Measurements from ENCODE around the gene MAST4.
A peak's percentile ranks its signal among the peaks of the same experiment; 100 is the strongest.

The MAST4 gene

DNA sequence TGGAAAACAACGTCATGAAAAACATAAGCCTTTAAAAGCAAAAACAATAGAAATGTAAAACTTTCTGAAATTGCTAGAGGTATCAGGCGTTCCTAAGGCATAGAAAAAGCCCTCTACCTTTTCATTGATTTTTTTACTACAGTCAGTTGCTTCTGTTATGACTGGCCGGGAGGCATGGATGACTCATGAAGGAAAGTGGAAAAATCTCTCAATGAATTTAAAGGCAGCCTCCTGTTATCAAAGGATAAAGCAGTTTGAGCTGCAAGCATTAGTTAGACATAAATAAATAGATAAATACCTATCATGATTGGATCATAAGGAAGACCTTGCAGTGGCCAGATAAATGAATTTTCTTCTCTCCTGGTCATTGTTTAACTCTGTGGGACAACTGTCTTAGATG, 281.6 kb downstream of the MAST4 start:
- TF ChIP-seq, protein P1, sequence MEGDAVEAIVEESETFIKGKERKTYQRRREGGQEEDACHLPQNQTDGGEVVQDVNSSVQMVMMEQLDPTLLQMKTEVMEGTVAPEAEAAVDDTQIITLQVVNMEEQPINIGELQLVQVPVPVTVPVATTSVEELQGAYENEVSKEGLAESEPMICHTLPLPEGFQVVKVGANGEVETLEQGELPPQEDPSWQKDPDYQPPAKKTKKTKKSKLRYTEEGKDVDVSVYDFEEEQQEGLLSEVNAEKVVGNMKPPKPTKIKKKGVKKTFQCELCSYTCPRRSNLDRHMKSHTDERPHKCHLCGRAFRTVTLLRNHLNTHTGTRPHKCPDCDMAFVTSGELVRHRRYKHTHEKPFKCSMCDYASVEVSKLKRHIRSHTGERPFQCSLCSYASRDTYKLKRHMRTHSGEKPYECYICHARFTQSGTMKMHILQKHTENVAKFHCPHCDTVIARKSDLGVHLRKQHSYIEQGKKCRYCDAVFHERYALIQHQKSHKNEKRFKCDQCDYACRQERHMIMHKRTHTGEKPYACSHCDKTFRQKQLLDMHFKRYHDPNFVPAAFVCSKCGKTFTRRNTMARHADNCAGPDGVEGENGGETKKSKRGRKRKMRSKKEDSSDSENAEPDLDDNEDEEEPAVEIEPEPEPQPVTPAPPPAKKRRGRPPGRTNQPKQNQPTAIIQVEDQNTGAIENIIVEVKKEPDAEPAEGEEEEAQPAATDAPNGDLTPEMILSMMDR (IDR thresholded peaks at IDR 0.05; ENCODE audit: low read depth, low read length, missing control alignments), result no peak
- in situ Hi-C loops (cut with HindIII; ENCODE audit: low sequenced_read_pairs), result no loop called here
- peak; percentile 20 for DNase-seq (ENCODE audit: low read depth)
- H3K4me3 ChIP-seq (ENCODE audit: low read depth, low read length), result no peak overlapping the region

DNA sequence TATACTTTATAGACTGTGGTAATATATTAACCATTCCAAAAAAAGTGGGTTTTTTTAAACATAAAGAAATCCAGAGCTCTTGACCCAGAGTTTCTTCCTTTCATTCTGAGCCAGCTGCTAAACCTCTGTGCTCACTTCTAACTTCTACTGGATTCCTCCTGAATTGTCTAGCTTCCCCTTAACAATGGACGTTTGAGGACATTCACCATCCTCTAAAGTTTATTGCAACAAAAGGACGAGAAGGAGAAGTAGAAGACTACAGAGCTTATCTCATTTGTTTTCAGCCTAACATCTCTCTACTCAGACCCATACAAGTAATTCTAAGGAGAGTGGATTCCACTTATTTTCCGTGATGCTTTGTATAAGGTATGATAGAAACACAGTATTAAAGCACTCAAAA, 284.2 kb downstream of the MAST4 start:
- TF ChIP-seq, protein P1 (IDR thresholded peaks at IDR 0.05; ENCODE audit: low read depth, low read length, missing control alignments), result no peak
- no peak overlapping the region for H3K4me3 ChIP-seq (ENCODE audit: low read depth, low read length)
- in situ Hi-C loops (cut with HindIII; ENCODE audit: low sequenced_read_pairs), result no loop called here
- DNase-seq (ENCODE audit: low read depth), result no peak

DNA sequence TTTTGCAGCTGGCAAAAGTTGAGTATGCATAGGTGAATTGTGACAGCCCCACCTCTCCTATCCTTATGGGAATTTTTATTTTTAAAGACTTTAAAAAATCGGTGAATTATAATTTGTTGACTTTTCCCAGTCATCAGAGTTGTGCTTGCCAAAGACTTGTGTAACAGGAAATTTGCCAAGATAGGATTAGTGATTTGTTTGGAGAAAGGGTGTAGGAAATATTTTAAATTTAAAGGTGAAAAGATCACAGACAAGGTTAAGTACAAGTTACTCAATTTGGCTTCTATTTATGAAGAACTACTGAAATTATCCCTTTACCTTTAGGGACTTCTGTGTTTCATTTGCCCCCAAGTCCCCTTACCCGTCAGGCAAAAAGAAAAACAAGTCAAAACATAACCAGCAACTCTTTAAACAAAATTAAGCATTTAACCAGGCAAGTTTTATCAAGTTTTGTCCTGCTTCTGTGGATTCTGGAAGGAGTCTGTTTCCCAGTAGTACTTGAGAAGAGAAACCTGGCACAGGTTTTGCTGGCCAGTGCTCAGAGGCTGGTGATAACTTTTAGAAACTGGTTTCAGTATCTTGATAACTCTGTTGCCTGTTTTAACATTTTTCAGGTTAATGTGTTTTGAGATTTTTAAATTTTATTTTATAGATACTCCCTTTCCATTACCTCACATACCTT, 285.4 kb downstream of the MAST4 start:
- H3K4me3 ChIP-seq (ENCODE audit: low read depth, low read length), result no peak overlapping the region
- TF ChIP-seq, protein P1 (IDR thresholded peaks at IDR 0.05; ENCODE audit: low read depth, low read length, missing control alignments), result no peak
- in situ Hi-C loops (cut with HindIII; ENCODE audit: low sequenced_read_pairs), result no loop called here
- DNase-seq (ENCODE audit: low read depth), result no peak

DNA sequence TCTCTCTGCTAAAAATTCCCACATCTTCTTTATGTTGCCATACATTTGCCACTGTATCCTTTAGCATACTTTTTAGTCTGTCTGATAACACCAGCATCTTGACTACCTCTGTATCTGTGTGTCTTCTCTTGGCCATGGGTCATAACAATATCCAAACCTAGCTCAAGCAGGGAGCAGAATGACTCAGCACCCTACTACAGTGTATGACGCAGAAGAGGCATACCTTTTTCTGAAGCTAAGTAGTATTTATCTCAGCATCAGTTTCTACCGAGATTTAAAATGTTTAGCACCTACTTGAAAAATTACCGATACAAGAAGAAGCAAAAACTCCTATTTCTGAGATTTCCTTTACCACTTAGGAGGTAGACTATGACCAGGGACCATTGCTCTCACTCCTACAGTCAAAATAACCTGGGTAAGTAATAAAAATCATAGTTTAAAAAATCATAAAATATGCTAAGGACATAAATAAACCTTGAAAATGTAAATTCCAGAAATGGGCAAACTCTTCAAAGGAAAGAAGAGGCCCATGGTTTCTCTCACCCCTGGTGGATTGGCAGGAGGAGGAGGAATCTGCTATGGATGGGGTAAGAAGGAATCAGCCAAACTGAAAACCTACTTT, 286.5 kb downstream of the MAST4 start:
- no peak for DNase-seq (ENCODE audit: low read depth)
- in situ Hi-C loops (cut with HindIII; ENCODE audit: low sequenced_read_pairs), result no loop called here
- TF ChIP-seq, protein P1 (IDR thresholded peaks at IDR 0.05; ENCODE audit: low read depth, low read length, missing control alignments), result no peak
- no peak overlapping the region for H3K4me3 ChIP-seq (ENCODE audit: low read depth, low read length)

DNA sequence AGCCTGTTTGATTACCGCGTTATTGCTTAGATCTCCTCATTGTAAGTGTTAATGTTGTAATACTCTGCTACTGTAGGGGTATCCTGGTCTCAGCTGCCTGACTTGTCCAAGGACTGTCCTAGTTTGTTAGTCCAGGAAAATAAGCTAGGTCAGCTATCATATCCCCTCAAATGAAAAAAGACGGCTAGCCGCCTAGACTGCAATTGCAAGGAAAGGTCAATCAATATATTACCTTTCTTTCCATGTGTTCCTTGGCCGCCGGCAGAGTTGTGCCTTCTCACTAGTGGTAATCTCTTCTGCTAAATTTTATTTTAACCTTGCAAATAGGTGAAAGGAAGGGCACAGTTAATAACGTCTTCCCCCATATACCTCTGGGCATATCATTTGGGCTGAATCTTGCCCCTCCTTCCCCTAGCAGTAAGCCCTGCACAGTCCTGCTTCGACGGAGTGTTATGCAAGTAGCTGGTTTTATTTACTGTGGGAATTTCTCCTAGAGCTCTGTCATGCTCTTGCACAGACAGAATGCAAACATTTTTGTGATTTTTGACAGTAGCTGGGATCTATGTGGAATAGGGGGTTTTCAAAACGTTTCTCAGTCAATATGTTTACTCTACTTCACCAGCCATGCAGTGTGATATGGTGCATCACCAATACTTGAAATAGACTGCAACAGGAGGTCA, 288.5 kb downstream of the MAST4 start:
- in situ Hi-C loops (cut with HindIII; ENCODE audit: low sequenced_read_pairs), result no loop called here
- H3K4me3 ChIP-seq (ENCODE audit: low read depth, low read length), result no peak overlapping the region
- TF ChIP-seq, protein P1 (IDR thresholded peaks at IDR 0.05; ENCODE audit: low read depth, low read length, missing control alignments), result no peak
- no peak for DNase-seq (ENCODE audit: low read depth)

DNA sequence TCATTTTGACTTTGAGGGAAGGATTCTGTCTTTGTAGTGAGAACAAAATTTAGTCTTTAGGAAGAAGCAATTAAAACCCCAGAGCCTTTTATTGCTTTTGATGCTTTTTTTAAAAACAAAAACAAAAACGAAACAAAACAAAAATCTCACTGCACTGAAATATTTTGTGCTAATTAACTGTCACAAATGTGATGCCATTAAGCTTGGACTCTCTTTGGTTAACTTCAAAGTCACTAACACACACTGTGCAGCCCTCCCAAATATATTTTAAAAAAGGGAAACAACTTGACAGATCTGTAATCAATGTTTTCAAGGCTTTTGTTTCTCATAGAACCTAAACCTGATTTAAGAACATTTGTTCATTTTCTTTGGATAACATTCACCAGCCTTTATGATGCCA, 290.7 kb downstream of the MAST4 start:
- TF ChIP-seq, protein P1 (IDR thresholded peaks at IDR 0.05; ENCODE audit: low read depth, low read length, missing control alignments), result no peak
- H3K4me3 ChIP-seq (ENCODE audit: low read depth, low read length), result no peak overlapping the region
- in situ Hi-C loops (cut with HindIII; ENCODE audit: low sequenced_read_pairs), result no loop called here
- DNase-seq (ENCODE audit: low read depth), result no peak
